ENCODE results near the gene IL11RA.

IL11RA gene

GRCh38 chr9:34653151-34654072, 1.4 kb downstream of the IL11RA start:
- H3K4me3 ChIP-seq (ENCODE audit: low read depth in 1 of 5, low read length in 5 of 5), result peak overlapping the region in 3 of 5 donors; percentile 22 to 74 (median 71)
- no peaks in the 10 kb centered on the region for H3K9me3 ChIP-seq (ENCODE audit: control insufficient read depth in 5 of 5, low read length in 5 of 5)
- H3K27me3 ChIP-seq (ENCODE audit: control insufficient read depth in 5 of 5, insufficient read depth in 4 of 5, low read length in 5 of 5), result no peaks in the 10 kb centered on the region
- peak overlapping the region; percentile 93 for H3K27ac ChIP-seq (ENCODE audit: low read depth, low read length)
- H3K36me3 ChIP-seq (ENCODE audit: control insufficient read depth in 5 of 5, insufficient read depth in 5 of 5, low read length in 5 of 5), result peaks cover 0 to 28% (median 18%) of the 10 kb centered on the region in 5 donors
- H3K4me1 ChIP-seq (ENCODE audit: control insufficient read depth in 5 of 5, insufficient read depth in 5 of 5, low read length in 5 of 5), result peaks cover 19 to 49% (median 44%) of the 10 kb centered on the region in 5 donors
- H3K9ac ChIP-seq (ENCODE audit: low read length in 5 of 5), result peak overlapping the region in 3 of 5 donors; percentile 6 to 82 (median 17)

GRCh38 chr9:34654323-34655051, 2.5 kb downstream of the IL11RA start:
- no peaks in the 10 kb centered on the region for H3K9me3 ChIP-seq (ENCODE audit: control insufficient read depth in 5 of 5, low read length in 5 of 5)
- peak overlapping the region; percentile 93 for H3K27ac ChIP-seq (ENCODE audit: low read depth, low read length)
- H3K27me3 ChIP-seq (ENCODE audit: control insufficient read depth in 5 of 5, insufficient read depth in 4 of 5, low read length in 5 of 5), result no peaks in the 10 kb centered on the region
- no peak overlapping the region for H3K4me3 ChIP-seq (ENCODE audit: low read depth in 1 of 5, low read length in 5 of 5)
- peaks cover 19 to 49% (median 44%) of the 10 kb centered on the region in 5 donors for H3K4me1 ChIP-seq (ENCODE audit: control insufficient read depth in 5 of 5, insufficient read depth in 5 of 5, low read length in 5 of 5)
- peaks cover 0 to 18% (median 9%) of the 10 kb centered on the region in 5 donors for H3K36me3 ChIP-seq (ENCODE audit: control insufficient read depth in 5 of 5, insufficient read depth in 5 of 5, low read length in 5 of 5)
- H3K9ac ChIP-seq (ENCODE audit: low read length in 5 of 5), result peak overlapping the region in 1 of 5 donors; percentile 22

GRCh38 chr9:34655394-34655793, 3.4 kb downstream of the IL11RA start:
- Histone ChIP-seq H3K9me3 (ENCODE audit: control insufficient read depth in 5 of 5, low read length in 5 of 5) (no peaks in the 10 kb centered on the region), H3K9ac (ENCODE audit: low read length in 5 of 5) (no peak overlapping the region), H3K36me3 (ENCODE audit: control insufficient read depth in 5 of 5, insufficient read depth in 5 of 5, low read length in 5 of 5) (peaks cover 0 to 18% (median 9%) of the 10 kb centered on the region in 5 donors), H3K27me3 (ENCODE audit: control insufficient read depth in 5 of 5, insufficient read depth in 4 of 5, low read length in 5 of 5) (no peaks in the 10 kb centered on the region), H3K4me1 (ENCODE audit: control insufficient read depth in 5 of 5, insufficient read depth in 5 of 5, low read length in 5 of 5) (peaks cover 19 to 49% (median 44%) of the 10 kb centered on the region in 5 donors), H3K27ac (ENCODE audit: low read depth, low read length) (no peak overlapping the region), H3K4me3 (ENCODE audit: low read depth in 1 of 5, low read length in 5 of 5) (no peak overlapping the region)

- H3K4me1 ChIP-seq (ENCODE audit: control insufficient read depth in 5 of 5, insufficient read depth in 5 of 5, low read length in 5 of 5), result peaks cover 14 to 37% (median 31%) of the 10 kb centered on the region in 5 donors
- H3K27me3 ChIP-seq (ENCODE audit: control insufficient read depth in 5 of 5, insufficient read depth in 4 of 5, low read length in 5 of 5), result no peaks in the 10 kb centered on the region
- H3K9me3 ChIP-seq (ENCODE audit: control insufficient read depth in 5 of 5, low read length in 5 of 5), result no peaks in the 10 kb centered on the region
- H3K27ac ChIP-seq (ENCODE audit: low read depth, low read length), result no peak overlapping the region
- H3K4me3 ChIP-seq (ENCODE audit: low read depth in 1 of 5, low read length in 5 of 5), result no peak overlapping the region
- peaks cover 0 to 33% (median 20%) of the 10 kb centered on the region in 5 donors for H3K36me3 ChIP-seq (ENCODE audit: control insufficient read depth in 5 of 5, insufficient read depth in 5 of 5, low read length in 5 of 5)
- H3K9ac ChIP-seq (ENCODE audit: low read length in 5 of 5), result no peak overlapping the region
Observed at GRCh38 chr9:34656992-34657391, 5.0 kb downstream of the IL11RA start.

GRCh38 chr9:34658461-34658860, 6.5 kb downstream of the IL11RA start:
- no peak overlapping the region for H3K27ac ChIP-seq (ENCODE audit: low read depth, low read length)
- no peaks in the 10 kb centered on the region for H3K27me3 ChIP-seq (ENCODE audit: control insufficient read depth in 5 of 5, insufficient read depth in 4 of 5, low read length in 5 of 5)
- no peak overlapping the region for H3K4me3 ChIP-seq (ENCODE audit: low read depth in 1 of 5, low read length in 5 of 5)
- H3K4me1 ChIP-seq (ENCODE audit: control insufficient read depth in 5 of 5, insufficient read depth in 5 of 5, low read length in 5 of 5), result peaks cover 3 to 22% (median 16%) of the 10 kb centered on the region in 5 donors
- no peak overlapping the region for H3K9ac ChIP-seq (ENCODE audit: low read length in 5 of 5)
- no peaks in the 10 kb centered on the region for H3K9me3 ChIP-seq (ENCODE audit: control insufficient read depth in 5 of 5, low read length in 5 of 5)
- peaks cover 0 to 42% (median 24%) of the 10 kb centered on the region in 5 donors for H3K36me3 ChIP-seq (ENCODE audit: control insufficient read depth in 5 of 5, insufficient read depth in 5 of 5, low read length in 5 of 5)

- peaks cover 0 to 15% (median 10%) of the 10 kb centered on the region in 5 donors for H3K4me1 ChIP-seq (ENCODE audit: control insufficient read depth in 5 of 5, insufficient read depth in 5 of 5, low read length in 5 of 5)
- no peak overlapping the region for H3K4me3 ChIP-seq (ENCODE audit: low read depth in 1 of 5, low read length in 5 of 5)
- H3K9me3 ChIP-seq (ENCODE audit: control insufficient read depth in 5 of 5, low read length in 5 of 5), result no peaks in the 10 kb centered on the region
- no peak overlapping the region for H3K27ac ChIP-seq (ENCODE audit: low read depth, low read length)
- peaks cover 0 to 42% (median 24%) of the 10 kb centered on the region in 5 donors for H3K36me3 ChIP-seq (ENCODE audit: control insufficient read depth in 5 of 5, insufficient read depth in 5 of 5, low read length in 5 of 5)
- H3K27me3 ChIP-seq (ENCODE audit: control insufficient read depth in 5 of 5, insufficient read depth in 4 of 5, low read length in 5 of 5), result no peaks in the 10 kb centered on the region
- H3K9ac ChIP-seq (ENCODE audit: low read length in 5 of 5), result no peak overlapping the region
Observed at GRCh38 chr9:34659592-34660253, 7.7 kb downstream of the IL11RA start.

GRCh38 chr9:34662526-34663302, 10.7 kb downstream of the IL11RA start, which contains the start of gene CCL27:
Gene CCL27, minus strand, starts transcription at chr9:34662657. Its CDS starts 24 bp downstream, at chr9:34662633.
- Histone ChIP-seq H3K27me3 (ENCODE audit: control insufficient read depth in 5 of 5, insufficient read depth in 4 of 5, low read length in 5 of 5) (no peaks in the 10 kb centered on the region), H3K9ac (ENCODE audit: low read length in 5 of 5) (no peak within 1 kb of the TSS), H3K4me3 (ENCODE audit: low read depth in 1 of 5, low read length in 5 of 5) (no peak within 1 kb of the TSS), H3K36me3 (ENCODE audit: control insufficient read depth in 5 of 5, insufficient read depth in 5 of 5, low read length in 5 of 5) (peaks cover 0 to 34% (median 22%) of the 10 kb centered on the region in 5 donors), H3K4me1 (ENCODE audit: control insufficient read depth in 5 of 5, insufficient read depth in 5 of 5, low read length in 5 of 5) (peaks cover 0 to 28% (median 20%) of the 10 kb centered on the region in 5 donors), H3K27ac (ENCODE audit: low read depth, low read length) (no peak within 1 kb of the TSS), H3K9me3 (ENCODE audit: control insufficient read depth in 5 of 5, low read length in 5 of 5) (no peaks in the 10 kb centered on the region)

GRCh38 chr9:34663303-34663605, 11.3 kb downstream of the IL11RA start:
- peaks cover 0 to 32% (median 24%) of the 10 kb centered on the region in 5 donors for H3K36me3 ChIP-seq (ENCODE audit: control insufficient read depth in 5 of 5, insufficient read depth in 5 of 5, low read length in 5 of 5)
- no peak overlapping the region for H3K4me3 ChIP-seq (ENCODE audit: low read depth in 1 of 5, low read length in 5 of 5)
- no peak overlapping the region for H3K9ac ChIP-seq (ENCODE audit: low read length in 5 of 5)
- H3K4me1 ChIP-seq (ENCODE audit: control insufficient read depth in 5 of 5, insufficient read depth in 5 of 5, low read length in 5 of 5), result peaks cover 0 to 28% (median 20%) of the 10 kb centered on the region in 5 donors
- no peaks in the 10 kb centered on the region for H3K27me3 ChIP-seq (ENCODE audit: control insufficient read depth in 5 of 5, insufficient read depth in 4 of 5, low read length in 5 of 5)
- no peaks in the 10 kb centered on the region for H3K9me3 ChIP-seq (ENCODE audit: control insufficient read depth in 5 of 5, low read length in 5 of 5)
- no peak overlapping the region for H3K27ac ChIP-seq (ENCODE audit: low read depth, low read length)
